Liver (tissue), 9 donors: ENCODE data around the gene TAB3. TPM values are rescaled to one million over a fixed set of nuclear protein-coding genes. Genes with fewer than 3 reads are reported as not detected.

Experiments used
- DNase-seq: peaks from one replicate; pipeline ENCODE4 v3.0.0-alpha.2; 2017; ENCODE audit warnings: low spot score
- H3K27ac ChIP-seq, 2 donors: one replicate each; pipeline ENCODE4 v1.7.0; 2013; ENCODE audit warnings: inconsistent platforms in 2 of 2, low read length in 2 of 2, control low read depth in 1 of 2, low read depth in 1 of 2, mild to moderate bottlenecking in 1 of 2
- H3K27me3 ChIP-seq, 4 donors: one replicate each; pipeline versions ENCODE4 v1.6.1 to v1.7.0; 2013; ENCODE audit warnings: low read length in 3 of 4, inconsistent platforms in 1 of 4, mild to moderate bottlenecking in 1 of 4, moderate library complexity in 1 of 4; ENCODE audit not compliant: control insufficient read depth in 4 of 4, insufficient read depth in 4 of 4
- H3K36me3 ChIP-seq, 4 donors: one replicate each; pipeline versions ENCODE4 v1.6.1 to v1.7.0; 2013; ENCODE audit warnings: low read length in 3 of 4, mild to moderate bottlenecking in 3 of 4, low read depth in 1 of 4, moderate library complexity in 1 of 4; ENCODE audit not compliant: control insufficient read depth in 4 of 4, insufficient read depth in 3 of 4
- H3K4me1 ChIP-seq, 4 donors: one replicate each; pipeline versions ENCODE4 v1.6.1 to v1.7.0; 2013; ENCODE audit warnings: low read length in 3 of 4, mild to moderate bottlenecking in 3 of 4, moderate library complexity in 1 of 4; ENCODE audit not compliant: control insufficient read depth in 4 of 4, insufficient read depth in 4 of 4
- H3K4me3 ChIP-seq, 3 donors: one replicate each; pipeline versions ENCODE4 v1.6.1 to v1.7.0; 2013; ENCODE audit warnings: low read length in 3 of 3, control low read depth in 1 of 3, low read depth in 1 of 3, mild to moderate bottlenecking in 1 of 3
- H3K9ac ChIP-seq, 2 donors: one replicate each; pipeline ENCODE4 v1.7.0; 2013; ENCODE audit warnings: low read length in 2 of 2, mild to moderate bottlenecking in 2 of 2, moderate library complexity in 2 of 2, control low read depth in 1 of 2, low read depth in 1 of 2
- H3K9me3 ChIP-seq, 4 donors: one replicate each; pipeline versions ENCODE4 v1.6.1 to v1.7.0; 2013; ENCODE audit warnings: low read length in 3 of 4; ENCODE audit not compliant: control insufficient read depth in 4 of 4
- EGR1 ChIP-seq, 2 donors: IDR thresholded peaks; 2 replicates each; pipeline ENCODE4 v1.6.1; 2016 to 2018; ENCODE audit warnings: antibody characterized with exemption in 2 of 2, low read depth in 2 of 2
- FOXA1 ChIP-seq: IDR thresholded peaks from 2 replicates; pipeline ENCODE4 v1.6.1; 2016; ENCODE audit warnings: antibody characterized with exemption
- FOXA2 ChIP-seq: IDR thresholded peaks from 2 replicates; pipeline ENCODE4 v1.6.1; 2016; ENCODE audit warnings: antibody characterized with exemption
- GABPA ChIP-seq, 2 donors: IDR thresholded peaks in 1 of 2; conservative IDR thresholded peaks in 1 of 2; 2 replicates each; pipeline ENCODE4 v1.6.1; 2016; ENCODE audit warnings: antibody characterized with exemption in 2 of 2, mild to moderate bottlenecking in 1 of 2, moderate library complexity in 1 of 2
- HNF4A ChIP-seq, 2 donors: conservative IDR thresholded peaks; 2 replicates each; pipeline ENCODE4 v1.6.1; 2016; ENCODE audit warnings: antibody characterized with exemption in 2 of 2, mild to moderate bottlenecking in 2 of 2
- HNF4G ChIP-seq: IDR thresholded peaks from 2 replicates; pipeline ENCODE4 v1.6.1; 2016; ENCODE audit warnings: antibody characterized with exemption
- JUND ChIP-seq, 2 donors: IDR thresholded peaks; 2 replicates each; pipeline ENCODE4 v1.6.1; 2016; ENCODE audit warnings: antibody characterized with exemption in 2 of 2
- NR2F2 ChIP-seq: IDR thresholded peaks from 2 replicates; pipeline ENCODE4 v1.6.1; 2016; ENCODE audit warnings: antibody characterized with exemption
- RAD21 ChIP-seq, 2 donors: IDR thresholded peaks; 2 replicates each; pipeline ENCODE4 v1.6.1; 2016; ENCODE audit warnings: antibody characterized with exemption in 2 of 2, mild to moderate bottlenecking in 2 of 2
- RXRA ChIP-seq, 2 donors: IDR thresholded peaks; 2 replicates each; pipeline ENCODE4 v1.6.1; 2017 to 2018; ENCODE audit warnings: antibody characterized with exemption in 2 of 2, mild to moderate bottlenecking in 1 of 2
- SP1 ChIP-seq: IDR thresholded peaks from 2 replicates; pipeline ENCODE4 v1.6.1; 2018; ENCODE audit warnings: antibody characterized with exemption, mild to moderate bottlenecking
- TAF1 ChIP-seq: conservative IDR thresholded peaks from 2 replicates; pipeline ENCODE4 v1.6.1; 2016; ENCODE audit warnings: antibody characterized with exemption, mild to moderate bottlenecking
- YY1 ChIP-seq: IDR thresholded peaks from 2 replicates; pipeline ENCODE4 v1.6.1; 2016; ENCODE audit warnings: antibody characterized with exemption, mild to moderate bottlenecking
- WGBS: extraction: QIAGEN DNeasy Blood & Tissue Kit; methylation state at CpG from one replicate; pipeline ENCODE4 v1.1.7; 2013; 5-methylcytosine and 5-hydroxymethylcytosine counted together
- polyA plus RNA-seq, 2 donors: library from polyadenylated mRNA; stranded (reverse) in 1 of 2; unstranded in 1 of 2; fragments of 200-250 nt in 1 of 2; fragments of >200 nt in 1 of 2; fragmentation: Nextera tagmentation in 1 of 2; extraction: Ambion mirVana in 1 of 2; gene quantifications; one replicate each; pipeline versions ENCODE4 v1.2.1 to v1.2.3, GENCODE V29; 2013 to 2015
- total RNA-seq, 2 donors: library from RNA; depleted of rRNA; stranded (reverse); fragments of >200 nt; gene quantifications; one replicate each; pipeline ENCODE4 v1.2.3, GENCODE V29; 2014
- TF ChIP-seq, protein P1 (sequence below): fragments of 150-350 bp; IDR thresholded peaks from 2 replicates; pipeline ENCODE4 v1.5.1; 2017; ENCODE audit warnings: improper control_type of control experiment, low read depth, low read length; ENCODE audit not compliant: missing input control
- TF ChIP-seq, protein P2 (sequence below): IDR thresholded peaks from 2 replicates; pipeline ENCODE4 v1.6.1; 2016; ENCODE audit warnings: antibody characterized with exemption
- TF ChIP-seq, protein P3 (sequence below): IDR thresholded peaks from 2 replicates; pipeline ENCODE4 v1.6.1; 2016; ENCODE audit warnings: antibody characterized with exemption
- TF ChIP-seq, protein P4 (sequence below): IDR thresholded peaks from 2 replicates; pipeline ENCODE4 v1.6.1; 2016; ENCODE audit warnings: antibody characterized with exemption, mild to moderate bottlenecking
- TF ChIP-seq, protein P5 (sequence below): IDR thresholded peaks from 2 replicates; pipeline ENCODE4 v1.6.1; 2016; ENCODE audit warnings: antibody characterized with exemption
- donor health status: healthy.
- donor health status: healthy.
- donor health status: healthy.
- donor health status: healthy.
- donor health status: healthy.

TAB3 gene
- total and polyA plus RNA-seq, 4 donors = 10.0 to 32.2 (median 17.4) TPM

DNA sequence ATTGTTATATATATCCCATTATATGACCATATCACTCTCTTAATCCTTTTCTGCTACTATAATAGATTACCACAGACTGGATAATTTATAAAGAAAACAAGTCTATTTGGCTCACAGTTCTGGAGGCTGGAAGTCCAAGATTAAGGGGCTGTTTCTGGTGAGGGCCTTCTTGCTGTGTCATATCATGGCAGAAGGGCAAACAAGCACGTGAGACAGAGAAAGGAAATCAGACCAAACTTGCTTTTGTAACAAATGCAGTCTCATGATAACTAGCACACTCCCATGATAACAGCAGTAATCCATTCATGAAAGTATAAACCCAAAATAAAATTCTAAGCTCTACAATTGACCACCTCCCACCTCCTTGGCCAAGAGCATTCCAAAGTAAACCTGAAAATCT lies 16.3 kb upstream of the TAB3 start:
- DNase-seq = no peak
- no peak overlapping the region for H3K27ac ChIP-seq
- no peaks in the 10 kb centered on the region for H3K4me1 ChIP-seq
- H3K9me3 ChIP-seq = no peaks in the 10 kb centered on the region
- H3K9ac ChIP-seq = no peak overlapping the region
- WGBS = 68% methylated on average over 1 of the region's 1 CpG
- H3K27me3 ChIP-seq = no peaks in the 10 kb centered on the region
- H3K36me3 ChIP-seq = no peaks in the 10 kb centered on the region
- TF ChIP-seq GABPA (IDR thresholded peaks at IDR 0.05 in 1 of 2, conservative IDR thresholded peaks at IDR 0.05 in 1 of 2) (no peak), HNF4G (no peak), HNF4A (conservative IDR thresholded peaks at IDR 0.05) (no peak), RAD21 (IDR thresholded peaks at IDR 0.05) (no peak), SP1 (no peak), RXRA (IDR thresholded peaks at IDR 0.05) (no peak), FOXA2 (no peak), TAF1 (no peak), YY1 (no peak), FOXA1 (no peak), NR2F2 (no peak), EGR1 (IDR thresholded peaks at IDR 0.05; ENCODE audit: low read depth in 2 of 2) (no peak)
- TF ChIP-seq, protein P1, sequence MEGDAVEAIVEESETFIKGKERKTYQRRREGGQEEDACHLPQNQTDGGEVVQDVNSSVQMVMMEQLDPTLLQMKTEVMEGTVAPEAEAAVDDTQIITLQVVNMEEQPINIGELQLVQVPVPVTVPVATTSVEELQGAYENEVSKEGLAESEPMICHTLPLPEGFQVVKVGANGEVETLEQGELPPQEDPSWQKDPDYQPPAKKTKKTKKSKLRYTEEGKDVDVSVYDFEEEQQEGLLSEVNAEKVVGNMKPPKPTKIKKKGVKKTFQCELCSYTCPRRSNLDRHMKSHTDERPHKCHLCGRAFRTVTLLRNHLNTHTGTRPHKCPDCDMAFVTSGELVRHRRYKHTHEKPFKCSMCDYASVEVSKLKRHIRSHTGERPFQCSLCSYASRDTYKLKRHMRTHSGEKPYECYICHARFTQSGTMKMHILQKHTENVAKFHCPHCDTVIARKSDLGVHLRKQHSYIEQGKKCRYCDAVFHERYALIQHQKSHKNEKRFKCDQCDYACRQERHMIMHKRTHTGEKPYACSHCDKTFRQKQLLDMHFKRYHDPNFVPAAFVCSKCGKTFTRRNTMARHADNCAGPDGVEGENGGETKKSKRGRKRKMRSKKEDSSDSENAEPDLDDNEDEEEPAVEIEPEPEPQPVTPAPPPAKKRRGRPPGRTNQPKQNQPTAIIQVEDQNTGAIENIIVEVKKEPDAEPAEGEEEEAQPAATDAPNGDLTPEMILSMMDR = no peak
- TF ChIP-seq, protein P2, sequence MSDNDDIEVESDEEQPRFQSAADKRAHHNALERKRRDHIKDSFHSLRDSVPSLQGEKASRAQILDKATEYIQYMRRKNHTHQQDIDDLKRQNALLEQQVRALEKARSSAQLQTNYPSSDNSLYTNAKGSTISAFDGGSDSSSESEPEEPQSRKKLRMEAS = no peak
- TF ChIP-seq, protein P3, sequence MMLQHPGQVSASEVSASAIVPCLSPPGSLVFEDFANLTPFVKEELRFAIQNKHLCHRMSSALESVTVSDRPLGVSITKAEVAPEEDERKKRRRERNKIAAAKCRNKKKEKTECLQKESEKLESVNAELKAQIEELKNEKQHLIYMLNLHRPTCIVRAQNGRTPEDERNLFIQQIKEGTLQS = no peak
- TF ChIP-seq, protein P4, sequence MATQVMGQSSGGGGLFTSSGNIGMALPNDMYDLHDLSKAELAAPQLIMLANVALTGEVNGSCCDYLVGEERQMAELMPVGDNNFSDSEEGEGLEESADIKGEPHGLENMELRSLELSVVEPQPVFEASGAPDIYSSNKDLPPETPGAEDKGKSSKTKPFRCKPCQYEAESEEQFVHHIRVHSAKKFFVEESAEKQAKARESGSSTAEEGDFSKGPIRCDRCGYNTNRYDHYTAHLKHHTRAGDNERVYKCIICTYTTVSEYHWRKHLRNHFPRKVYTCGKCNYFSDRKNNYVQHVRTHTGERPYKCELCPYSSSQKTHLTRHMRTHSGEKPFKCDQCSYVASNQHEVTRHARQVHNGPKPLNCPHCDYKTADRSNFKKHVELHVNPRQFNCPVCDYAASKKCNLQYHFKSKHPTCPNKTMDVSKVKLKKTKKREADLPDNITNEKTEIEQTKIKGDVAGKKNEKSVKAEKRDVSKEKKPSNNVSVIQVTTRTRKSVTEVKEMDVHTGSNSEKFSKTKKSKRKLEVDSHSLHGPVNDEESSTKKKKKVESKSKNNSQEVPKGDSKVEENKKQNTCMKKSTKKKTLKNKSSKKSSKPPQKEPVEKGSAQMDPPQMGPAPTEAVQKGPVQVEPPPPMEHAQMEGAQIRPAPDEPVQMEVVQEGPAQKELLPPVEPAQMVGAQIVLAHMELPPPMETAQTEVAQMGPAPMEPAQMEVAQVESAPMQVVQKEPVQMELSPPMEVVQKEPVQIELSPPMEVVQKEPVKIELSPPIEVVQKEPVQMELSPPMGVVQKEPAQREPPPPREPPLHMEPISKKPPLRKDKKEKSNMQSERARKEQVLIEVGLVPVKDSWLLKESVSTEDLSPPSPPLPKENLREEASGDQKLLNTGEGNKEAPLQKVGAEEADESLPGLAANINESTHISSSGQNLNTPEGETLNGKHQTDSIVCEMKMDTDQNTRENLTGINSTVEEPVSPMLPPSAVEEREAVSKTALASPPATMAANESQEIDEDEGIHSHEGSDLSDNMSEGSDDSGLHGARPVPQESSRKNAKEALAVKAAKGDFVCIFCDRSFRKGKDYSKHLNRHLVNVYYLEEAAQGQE = no peak
- H3K4me3 ChIP-seq = no peak overlapping the region

DNA sequence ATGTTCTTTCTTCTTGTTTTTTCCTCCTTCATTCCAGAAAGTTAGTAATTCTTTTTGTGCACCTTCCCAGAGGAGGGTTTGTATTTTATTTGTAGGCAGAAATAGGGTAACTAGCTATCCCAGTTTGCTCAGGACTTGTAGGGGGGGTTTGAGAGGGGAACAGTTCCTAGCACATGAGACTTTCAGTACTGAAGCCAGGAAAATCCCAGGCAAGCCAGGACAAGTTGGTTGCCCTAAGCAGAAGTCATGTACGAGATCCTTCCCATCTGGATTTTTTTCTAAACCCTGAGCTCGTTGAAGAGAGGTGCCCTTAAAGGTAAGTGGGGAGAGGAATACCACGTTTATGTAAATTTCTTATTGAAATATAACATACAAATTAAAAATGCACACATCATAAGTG lies 15.6 kb upstream of the TAB3 start:
- Histone ChIP-seq H3K9ac (no peak overlapping the region), H3K4me1 (no peaks in the 10 kb centered on the region), H3K9me3 (no peaks in the 10 kb centered on the region), H3K4me3 (no peak overlapping the region), H3K27me3 (no peaks in the 10 kb centered on the region), H3K36me3 (no peaks in the 10 kb centered on the region), H3K27ac (no peak overlapping the region)
- 69% methylated on average over 3 of the region's 3 CpGs for WGBS
- DNase-seq = no peak
- TF ChIP-seq RAD21 (IDR thresholded peaks at IDR 0.05) (no peak), TAF1 (no peak), FOXA1 (no peak), HNF4A (conservative IDR thresholded peaks at IDR 0.05) (no peak), RXRA (IDR thresholded peaks at IDR 0.05) (no peak), EGR1 (IDR thresholded peaks at IDR 0.05; ENCODE audit: low read depth in 2 of 2) (no peak), NR2F2 (no peak), YY1 (no peak), HNF4G (no peak), JUND (IDR thresholded peaks at IDR 0.05) (no peak)
- TF ChIP-seq, protein P2 = no peak
- TF ChIP-seq, protein P3 = no peak
- TF ChIP-seq, protein P1 = no peak
- TF ChIP-seq, protein P5, sequence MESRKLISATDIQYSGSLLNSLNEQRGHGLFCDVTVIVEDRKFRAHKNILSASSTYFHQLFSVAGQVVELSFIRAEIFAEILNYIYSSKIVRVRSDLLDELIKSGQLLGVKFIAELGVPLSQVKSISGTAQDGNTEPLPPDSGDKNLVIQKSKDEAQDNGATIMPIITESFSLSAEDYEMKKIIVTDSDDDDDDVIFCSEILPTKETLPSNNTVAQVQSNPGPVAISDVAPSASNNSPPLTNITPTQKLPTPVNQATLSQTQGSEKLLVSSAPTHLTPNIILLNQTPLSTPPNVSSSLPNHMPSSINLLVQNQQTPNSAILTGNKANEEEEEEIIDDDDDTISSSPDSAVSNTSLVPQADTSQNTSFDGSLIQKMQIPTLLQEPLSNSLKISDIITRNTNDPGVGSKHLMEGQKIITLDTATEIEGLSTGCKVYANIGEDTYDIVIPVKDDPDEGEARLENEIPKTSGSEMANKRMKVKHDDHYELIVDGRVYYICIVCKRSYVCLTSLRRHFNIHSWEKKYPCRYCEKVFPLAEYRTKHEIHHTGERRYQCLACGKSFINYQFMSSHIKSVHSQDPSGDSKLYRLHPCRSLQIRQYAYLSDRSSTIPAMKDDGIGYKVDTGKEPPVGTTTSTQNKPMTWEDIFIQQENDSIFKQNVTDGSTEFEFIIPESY = no peak
